ENCODE results near the gene LHFPL5.

- TF ChIP-seq CTCF (conservative IDR thresholded peaks at IDR 0.05; ENCODE audit: low read length) = no peak
- TF ChIP-seq EZH2phosphoT487 (IDR thresholded peaks at IDR 0.05; ENCODE audit: borderline replicate concordance, low read depth, low read length) = no peak
Observed at GRCh38 chr6:35784200-35784599, 21.0 kb upstream of the LHFPL5 start.

Data from OCI-LY7 (cell line).